Stimulated activated CD4-positive, alpha-beta T cell treated with anti-CD3 and anti-CD28 coated beads, Interleukin-1b, Interleukin-23, amount 100 ng/mL, for 48 hours (primary cell): ENCODE results near the gene ROBO1.

Source experiments
- DNase-seq: peaks from one replicate; pipeline ENCODE4 v3.0.0-alpha.2; 2020

The ROBO1 gene

GRCh38 chr3:79002465-79003372 lies 765.1 kb downstream of the ROBO1 start:
- DNase-seq = no peak

- DNase-seq = no peak
Measured at GRCh38 chr3:79001255-79001654, 766.5 kb downstream of the ROBO1 start.

- DNase-seq = no peak
Measured at GRCh38 chr3:78999139-78999538, 768.7 kb downstream of the ROBO1 start.

DNA sequence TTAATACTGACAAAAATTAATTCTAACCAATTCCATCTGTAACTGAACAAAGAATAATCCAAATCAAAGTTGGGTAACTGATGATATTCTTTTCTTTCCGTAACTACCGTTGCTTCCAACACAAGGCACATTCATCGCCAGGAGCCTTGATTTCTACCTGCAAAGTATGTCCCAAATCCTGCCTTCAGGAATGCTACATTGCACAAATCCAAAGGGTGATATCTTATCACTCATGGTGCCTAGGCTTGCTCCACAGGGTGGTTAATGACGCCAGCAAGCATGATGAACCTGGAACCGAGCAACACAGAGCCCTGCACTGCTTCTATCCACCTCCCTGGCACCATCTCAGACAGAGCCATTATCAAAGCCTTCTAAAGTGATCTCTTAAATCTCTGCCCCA lies 772.7 kb downstream of the ROBO1 start:
- no peak for DNase-seq

DNA sequence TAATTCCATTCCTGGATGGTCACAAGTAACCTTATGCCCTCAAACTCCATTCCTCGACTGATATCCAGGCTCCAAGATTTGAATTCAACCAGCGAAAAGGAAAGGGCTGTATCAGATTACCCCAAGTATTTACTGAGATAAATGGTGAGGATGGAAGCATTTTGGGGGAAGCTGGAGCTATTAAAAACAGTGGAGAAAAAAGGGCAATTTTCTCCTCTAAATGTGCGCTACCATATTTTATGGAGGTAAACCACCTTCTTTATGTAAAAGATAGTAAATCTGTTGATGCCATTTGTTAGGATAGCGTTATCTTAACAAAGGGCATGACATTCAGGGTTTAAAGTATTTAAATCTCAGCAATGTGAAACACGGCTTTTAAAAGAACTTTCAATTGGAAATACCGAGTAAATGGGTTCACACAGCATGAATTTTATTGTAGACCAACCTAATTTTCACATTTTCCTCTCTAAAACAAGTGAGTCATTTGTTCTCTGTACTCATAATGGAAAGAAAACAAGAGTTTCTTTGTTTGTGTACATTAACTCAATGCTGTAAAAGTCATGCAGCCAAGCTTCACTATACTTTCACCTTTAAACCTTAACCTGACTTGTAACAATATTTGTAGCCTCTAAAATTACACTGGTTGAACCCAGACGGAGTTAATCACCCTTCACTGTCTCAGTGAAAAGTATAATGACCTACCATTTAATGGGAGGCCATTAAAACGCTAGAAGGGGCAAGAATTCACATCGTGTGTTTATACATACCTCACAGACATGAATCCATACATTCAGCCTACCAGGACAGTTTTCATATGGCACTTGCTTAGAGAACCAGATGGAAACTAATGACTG lies 773.4 kb downstream of the ROBO1 start:
- DNase-seq = no peak

- no peak for DNase-seq
Measured at GRCh38 chr3:78993375-78993774, 774.4 kb downstream of the ROBO1 start.

GRCh38 chr3:78992830-78993229 lies 775.0 kb downstream of the ROBO1 start:
- no peak for DNase-seq

- DNase-seq = no peak
Measured at GRCh38 chr3:78992400-78992799, 775.4 kb downstream of the ROBO1 start.

DNA sequence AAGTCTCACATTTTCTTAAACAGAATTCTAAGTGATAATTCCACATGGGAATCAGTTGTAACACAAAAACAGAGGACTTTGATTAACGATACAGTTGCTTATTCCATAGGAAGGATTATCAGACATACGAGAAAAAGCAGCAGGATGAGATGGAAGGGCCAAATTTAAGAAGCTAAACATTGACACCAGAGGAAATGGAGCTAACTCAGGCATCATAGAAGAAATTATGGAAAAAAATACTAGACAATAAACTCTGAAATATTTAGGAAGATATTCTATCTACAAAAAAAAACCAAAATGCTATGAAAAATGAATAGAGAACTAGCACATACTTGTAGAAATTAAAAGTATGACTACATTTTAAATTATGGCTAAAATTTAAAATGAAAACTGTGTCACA lies 776.1 kb downstream of the ROBO1 start:
- no peak for DNase-seq

DNA sequence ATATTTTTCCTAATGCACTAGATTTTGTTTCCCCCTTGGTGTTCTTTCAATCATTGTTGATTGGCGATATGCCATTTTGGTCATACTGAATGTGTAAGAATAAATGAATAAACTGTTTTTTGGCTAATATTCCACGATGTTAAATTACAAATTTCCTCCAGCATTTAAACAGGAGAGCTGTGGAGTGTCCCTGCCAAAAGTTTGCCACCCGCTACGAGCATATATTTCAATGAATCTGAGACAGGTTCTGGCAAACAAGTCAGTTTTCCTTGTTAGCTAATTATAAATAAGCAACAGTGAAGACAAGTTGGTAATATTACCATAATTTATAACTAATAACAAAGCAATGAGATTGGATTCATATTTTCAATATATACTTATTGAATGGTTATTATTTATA lies 777.6 kb downstream of the ROBO1 start:
- no peak for DNase-seq

DNA sequence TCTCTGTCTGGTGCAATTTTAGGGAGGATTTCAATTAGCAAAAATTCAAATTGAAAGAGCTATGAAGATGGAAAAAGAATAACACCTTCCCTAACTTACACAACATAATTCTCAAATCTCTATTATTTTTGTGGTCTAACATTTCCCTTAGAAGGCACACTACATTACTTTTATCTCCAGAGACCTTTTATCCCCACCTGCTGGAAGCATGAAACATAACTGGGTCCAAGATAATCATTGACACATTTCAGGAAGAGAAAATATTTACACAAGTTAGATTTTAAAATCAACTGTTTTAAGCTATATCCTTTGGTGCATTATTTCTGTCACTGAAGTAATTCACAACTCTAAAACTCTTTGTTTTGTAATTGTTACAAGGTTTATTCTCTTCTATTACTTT lies 779.5 kb downstream of the ROBO1 start:
- no peak for DNase-seq

GRCh38 chr3:78986416-78987101 lies 781.2 kb downstream of the ROBO1 start:
- no peak for DNase-seq

DNA sequence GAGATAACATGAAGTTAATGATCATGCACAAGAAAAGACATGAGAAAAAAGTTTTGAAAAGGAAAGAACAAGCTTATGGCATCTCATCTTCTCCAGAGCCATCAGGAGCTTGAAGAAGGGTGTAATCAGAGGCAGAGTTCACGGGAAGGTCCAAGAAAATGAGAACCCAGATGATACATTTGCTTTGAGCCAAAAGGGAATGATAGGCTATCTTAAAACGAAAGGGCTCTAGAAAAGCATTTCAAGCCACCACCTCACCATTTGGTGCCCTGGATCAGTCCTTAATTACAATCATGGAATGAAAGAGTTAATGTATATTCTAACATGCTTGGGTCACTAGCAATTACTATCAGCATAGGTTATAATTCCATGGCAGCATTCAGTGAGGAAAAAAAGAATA lies 781.8 kb downstream of the ROBO1 start:
- no peak for DNase-seq

DNA sequence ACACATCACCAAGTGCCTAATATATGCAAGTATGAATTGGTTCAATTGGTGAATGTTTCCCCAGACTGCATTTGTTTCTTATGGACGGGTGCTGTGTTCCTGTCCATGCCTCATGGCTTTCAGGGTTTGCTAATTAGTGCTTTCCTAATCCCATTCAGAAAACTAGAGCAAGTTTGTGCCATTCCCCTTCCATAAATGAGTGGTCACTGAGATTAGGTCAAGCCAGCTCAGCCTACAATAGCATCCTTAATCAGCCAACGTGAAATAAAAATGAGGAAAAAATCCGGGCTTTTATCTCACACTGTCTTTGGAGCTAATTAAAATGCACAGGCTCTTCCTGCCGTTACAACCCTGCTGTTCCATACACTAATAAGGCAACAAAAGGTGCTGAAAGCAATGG lies 788.8 kb downstream of the ROBO1 start:
- no peak for DNase-seq

DNA sequence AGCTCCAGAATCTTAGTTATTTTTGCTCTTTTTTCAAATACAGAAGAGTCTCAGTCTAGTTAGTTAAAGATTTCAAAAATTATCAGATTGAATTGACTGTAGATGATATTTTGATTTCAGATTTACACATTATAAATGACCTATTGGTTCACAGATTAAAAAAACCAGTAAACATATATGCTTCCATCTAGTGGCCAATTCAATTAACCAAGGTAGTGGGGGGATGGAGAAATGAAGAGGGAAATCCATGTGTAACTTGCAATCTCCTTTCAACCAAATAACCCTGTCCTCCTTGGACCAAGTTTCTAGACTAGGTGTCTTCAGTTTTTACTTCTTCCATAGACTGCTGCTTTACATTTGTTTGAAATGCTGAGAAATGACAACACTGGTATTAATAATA lies 789.8 kb downstream of the ROBO1 start:
- DNase-seq = no peak

DNA sequence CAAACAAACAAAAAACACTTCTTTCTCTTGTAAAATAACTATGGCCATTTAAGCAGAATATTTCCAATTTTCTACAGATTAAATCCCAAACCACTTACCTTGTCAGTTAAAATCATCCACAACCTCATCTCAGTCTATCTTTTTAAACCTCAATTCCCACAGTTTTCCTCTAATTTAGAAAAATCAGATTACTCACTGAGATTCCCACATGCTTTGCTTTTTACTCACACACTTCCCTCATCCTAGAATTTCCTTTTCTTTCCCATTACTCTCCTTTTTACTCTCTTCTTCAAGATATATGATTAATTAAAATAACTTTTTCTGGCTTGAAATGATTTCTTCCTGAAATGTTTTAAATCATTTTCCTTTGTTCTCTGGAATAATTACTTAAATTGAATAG lies 790.7 kb downstream of the ROBO1 start:
- no peak for DNase-seq

DNA sequence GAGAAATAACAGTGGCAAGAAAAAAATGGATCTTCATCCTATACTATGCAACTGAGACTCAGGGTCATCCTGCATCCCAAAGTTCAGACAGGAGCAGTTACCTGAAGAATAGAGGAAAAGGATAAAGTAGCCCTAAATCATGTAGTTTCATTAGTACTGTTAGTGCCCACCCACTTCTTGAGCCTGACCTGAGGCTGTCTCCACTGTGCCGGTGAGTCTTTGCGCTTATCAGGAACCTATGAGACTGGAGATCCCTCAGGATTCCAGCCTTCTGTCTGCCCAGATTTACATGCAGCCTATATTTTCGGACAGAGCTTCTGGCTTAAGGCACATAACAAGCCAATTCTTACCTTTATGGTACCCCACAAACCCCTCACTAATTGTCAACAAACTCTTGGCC lies 791.6 kb downstream of the ROBO1 start:
- no peak for DNase-seq

GRCh38 chr3:78974181-78974790 lies 793.5 kb downstream of the ROBO1 start:
- no peak for DNase-seq

DNA sequence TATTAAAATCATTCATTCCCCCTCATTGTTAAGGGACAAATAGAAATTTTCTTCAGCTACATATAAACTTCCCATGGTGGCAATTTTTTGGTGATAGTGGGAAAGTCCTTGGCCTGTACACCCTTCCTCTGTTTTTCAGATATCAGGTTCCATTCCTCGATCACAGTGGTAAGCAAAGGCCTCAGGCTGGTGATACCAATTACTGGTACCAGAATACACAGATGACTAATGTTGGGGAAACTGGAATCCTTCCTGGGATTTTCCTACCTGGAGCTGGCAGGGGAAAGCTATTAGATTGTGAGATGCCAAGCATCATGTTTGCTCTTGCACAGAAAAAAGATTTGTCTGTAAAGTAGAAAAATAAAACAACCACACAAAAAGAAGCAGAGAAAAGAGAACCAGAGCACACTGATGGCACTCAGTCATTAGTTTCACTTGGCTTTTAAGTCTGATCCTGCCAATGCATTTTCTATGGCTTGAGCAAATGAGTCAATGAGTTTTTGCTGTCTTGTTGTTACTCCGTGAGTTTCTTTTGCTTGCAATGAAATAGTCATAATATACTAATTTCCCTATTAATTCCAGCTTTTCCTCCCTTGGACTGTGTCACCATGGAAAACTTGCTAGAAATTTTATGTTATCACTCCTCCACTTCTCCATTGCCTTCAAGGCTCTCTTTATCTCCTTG lies 795.0 kb downstream of the ROBO1 start:
- no peak for DNase-seq

GRCh38 chr3:78970656-78971055 lies 797.1 kb downstream of the ROBO1 start:
- DNase-seq = no peak

GRCh38 chr3:78969483-78969882 lies 798.3 kb downstream of the ROBO1 start:
- no peak for DNase-seq

GRCh38 chr3:78967061-78967460 lies 800.7 kb downstream of the ROBO1 start:
- no peak for DNase-seq
